ENCODE data around the gene COL18A1. TPM values are rescaled to one million over a fixed set of nuclear protein-coding genes. Genes with fewer than 3 reads are reported as not detected.

Gene COL18A1
- total and polyA plus RNA-seq, 2 of the 8 experiments (the other 6 are each of a cell fraction or from before 2014, with no cell fraction given), result 145 to 201 TPM

DNA sequence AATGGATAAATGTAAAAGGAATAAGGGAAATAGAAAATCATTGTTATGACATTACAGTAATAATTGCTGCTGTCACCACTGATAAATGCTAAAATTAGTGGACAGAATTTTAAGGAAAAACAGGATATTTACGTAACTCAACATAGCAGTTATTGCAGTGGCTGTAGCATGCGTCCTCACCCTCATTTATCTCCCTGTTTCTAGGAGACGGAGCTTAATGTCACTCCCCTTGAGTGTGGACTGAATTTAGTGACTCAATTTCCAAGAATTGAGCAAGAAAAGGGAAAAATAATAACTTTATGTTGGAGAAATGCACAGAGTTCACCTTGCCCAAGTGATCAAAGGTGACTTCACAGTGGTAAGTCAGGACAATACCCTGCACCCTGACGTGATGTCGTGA lies 33.3 kb upstream of the COL18A1 start (continued):
- TF ChIP-seq, protein P1, sequence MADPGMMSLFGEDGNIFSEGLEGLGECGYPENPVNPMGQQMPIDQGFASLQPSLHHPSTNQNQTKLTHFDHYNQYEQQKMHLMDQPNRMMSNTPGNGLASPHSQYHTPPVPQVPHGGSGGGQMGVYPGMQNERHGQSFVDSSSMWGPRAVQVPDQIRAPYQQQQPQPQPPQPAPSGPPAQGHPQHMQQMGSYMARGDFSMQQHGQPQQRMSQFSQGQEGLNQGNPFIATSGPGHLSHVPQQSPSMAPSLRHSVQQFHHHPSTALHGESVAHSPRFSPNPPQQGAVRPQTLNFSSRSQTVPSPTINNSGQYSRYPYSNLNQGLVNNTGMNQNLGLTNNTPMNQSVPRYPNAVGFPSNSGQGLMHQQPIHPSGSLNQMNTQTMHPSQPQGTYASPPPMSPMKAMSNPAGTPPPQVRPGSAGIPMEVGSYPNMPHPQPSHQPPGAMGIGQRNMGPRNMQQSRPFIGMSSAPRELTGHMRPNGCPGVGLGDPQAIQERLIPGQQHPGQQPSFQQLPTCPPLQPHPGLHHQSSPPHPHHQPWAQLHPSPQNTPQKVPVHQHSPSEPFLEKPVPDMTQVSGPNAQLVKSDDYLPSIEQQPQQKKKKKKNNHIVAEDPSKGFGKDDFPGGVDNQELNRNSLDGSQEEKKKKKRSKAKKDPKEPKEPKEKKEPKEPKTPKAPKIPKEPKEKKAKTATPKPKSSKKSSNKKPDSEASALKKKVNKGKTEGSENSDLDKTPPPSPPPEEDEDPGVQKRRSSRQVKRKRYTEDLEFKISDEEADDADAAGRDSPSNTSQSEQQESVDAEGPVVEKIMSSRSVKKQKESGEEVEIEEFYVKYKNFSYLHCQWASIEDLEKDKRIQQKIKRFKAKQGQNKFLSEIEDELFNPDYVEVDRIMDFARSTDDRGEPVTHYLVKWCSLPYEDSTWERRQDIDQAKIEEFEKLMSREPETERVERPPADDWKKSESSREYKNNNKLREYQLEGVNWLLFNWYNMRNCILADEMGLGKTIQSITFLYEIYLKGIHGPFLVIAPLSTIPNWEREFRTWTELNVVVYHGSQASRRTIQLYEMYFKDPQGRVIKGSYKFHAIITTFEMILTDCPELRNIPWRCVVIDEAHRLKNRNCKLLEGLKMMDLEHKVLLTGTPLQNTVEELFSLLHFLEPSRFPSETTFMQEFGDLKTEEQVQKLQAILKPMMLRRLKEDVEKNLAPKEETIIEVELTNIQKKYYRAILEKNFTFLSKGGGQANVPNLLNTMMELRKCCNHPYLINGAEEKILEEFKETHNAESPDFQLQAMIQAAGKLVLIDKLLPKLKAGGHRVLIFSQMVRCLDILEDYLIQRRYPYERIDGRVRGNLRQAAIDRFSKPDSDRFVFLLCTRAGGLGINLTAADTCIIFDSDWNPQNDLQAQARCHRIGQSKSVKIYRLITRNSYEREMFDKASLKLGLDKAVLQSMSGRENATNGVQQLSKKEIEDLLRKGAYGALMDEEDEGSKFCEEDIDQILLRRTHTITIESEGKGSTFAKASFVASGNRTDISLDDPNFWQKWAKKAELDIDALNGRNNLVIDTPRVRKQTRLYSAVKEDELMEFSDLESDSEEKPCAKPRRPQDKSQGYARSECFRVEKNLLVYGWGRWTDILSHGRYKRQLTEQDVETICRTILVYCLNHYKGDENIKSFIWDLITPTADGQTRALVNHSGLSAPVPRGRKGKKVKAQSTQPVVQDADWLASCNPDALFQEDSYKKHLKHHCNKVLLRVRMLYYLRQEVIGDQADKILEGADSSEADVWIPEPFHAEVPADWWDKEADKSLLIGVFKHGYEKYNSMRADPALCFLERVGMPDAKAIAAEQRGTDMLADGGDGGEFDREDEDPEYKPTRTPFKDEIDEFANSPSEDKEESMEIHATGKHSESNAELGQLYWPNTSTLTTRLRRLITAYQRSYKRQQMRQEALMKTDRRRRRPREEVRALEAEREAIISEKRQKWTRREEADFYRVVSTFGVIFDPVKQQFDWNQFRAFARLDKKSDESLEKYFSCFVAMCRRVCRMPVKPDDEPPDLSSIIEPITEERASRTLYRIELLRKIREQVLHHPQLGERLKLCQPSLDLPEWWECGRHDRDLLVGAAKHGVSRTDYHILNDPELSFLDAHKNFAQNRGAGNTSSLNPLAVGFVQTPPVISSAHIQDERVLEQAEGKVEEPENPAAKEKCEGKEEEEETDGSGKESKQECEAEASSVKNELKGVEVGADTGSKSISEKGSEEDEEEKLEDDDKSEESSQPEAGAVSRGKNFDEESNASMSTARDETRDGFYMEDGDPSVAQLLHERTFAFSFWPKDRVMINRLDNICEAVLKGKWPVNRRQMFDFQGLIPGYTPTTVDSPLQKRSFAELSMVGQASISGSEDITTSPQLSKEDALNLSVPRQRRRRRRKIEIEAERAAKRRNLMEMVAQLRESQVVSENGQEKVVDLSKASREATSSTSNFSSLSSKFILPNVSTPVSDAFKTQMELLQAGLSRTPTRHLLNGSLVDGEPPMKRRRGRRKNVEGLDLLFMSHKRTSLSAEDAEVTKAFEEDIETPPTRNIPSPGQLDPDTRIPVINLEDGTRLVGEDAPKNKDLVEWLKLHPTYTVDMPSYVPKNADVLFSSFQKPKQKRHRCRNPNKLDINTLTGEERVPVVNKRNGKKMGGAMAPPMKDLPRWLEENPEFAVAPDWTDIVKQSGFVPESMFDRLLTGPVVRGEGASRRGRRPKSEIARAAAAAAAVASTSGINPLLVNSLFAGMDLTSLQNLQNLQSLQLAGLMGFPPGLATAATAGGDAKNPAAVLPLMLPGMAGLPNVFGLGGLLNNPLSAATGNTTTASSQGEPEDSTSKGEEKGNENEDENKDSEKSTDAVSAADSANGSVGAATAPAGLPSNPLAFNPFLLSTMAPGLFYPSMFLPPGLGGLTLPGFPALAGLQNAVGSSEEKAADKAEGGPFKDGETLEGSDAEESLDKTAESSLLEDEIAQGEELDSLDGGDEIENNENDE (IDR thresholded peaks at IDR 0.05; ENCODE audit: insufficient replicate concordance, low read length), result no peak
- no peak for TF ChIP-seq EGR1 (IDR thresholded peaks at IDR 0.05; ENCODE audit: borderline replicate concordance, low read depth, low read length)
- TF ChIP-seq BCL11A (IDR thresholded peaks at IDR 0.05; ENCODE audit: low read depth in 2 of 2, low read length in 2 of 2), result no peak

Measured in H1 (cell line).